Measurements from ENCODE around the gene NUDCD2. TPM values are rescaled to one million over a fixed set of nuclear protein-coding genes. Genes with fewer than 3 reads are reported as not detected.

The NUDCD2 gene
- total and polyA plus RNA-seq, 2 donors (not counting 3 experiments of a cell fraction or from before 2014, with no cell fraction given): 3.9 to 50.3 TPM

- Histone ChIP-seq H3K27ac (ENCODE audit: insufficient read depth, low read depth, low read length) (no peak overlapping the region), H4K20me1 (replicated peaks; ENCODE audit: control insufficient read depth, extremely low read depth, insufficient read depth, low read length) (peaks cover 5% of the 10 kb centered on the region), H3K79me2 (ENCODE audit: control insufficient read depth, insufficient read depth, low read length) (peaks cover 42% of the 10 kb centered on the region), H3K9me1 (replicated peaks; ENCODE audit: control insufficient read depth, extremely low read depth, insufficient read depth, low read length) (no peaks in the 10 kb centered on the region), H3K4me3 (replicated peaks in 1 of 3; ENCODE audit: insufficient read depth in 1 of 3, low read depth in 1 of 3, low read length in 3 of 3) (no peak overlapping the region), H3K36me3 (ENCODE audit: control insufficient read depth in 2 of 2, extremely low read depth in 1 of 2, insufficient read depth in 2 of 2, low read length in 2 of 2) (peaks cover 16 to 38% of the 10 kb centered on the region in 2 experiments), H2AFZ (ENCODE audit: low read depth, low read length) (no peak overlapping the region), H3K4me1 (ENCODE audit: control insufficient read depth, extremely low read depth, insufficient read depth, low read length) (peaks cover 19% of the 10 kb centered on the region), H3K9me3 (replicated peaks; ENCODE audit: control insufficient read depth, insufficient read depth, low read length) (no peaks in the 10 kb centered on the region), H3K9ac (replicated peaks; ENCODE audit: extremely low read depth, insufficient read depth, low read length) (no peak overlapping the region), H3K27me3 (ENCODE audit: control insufficient read depth in 2 of 2, insufficient read depth in 2 of 2, low read length in 2 of 2) (no peaks in the 10 kb centered on the region), H3K4me2 (ENCODE audit: insufficient read depth, low read length) (peak overlapping the region; percentile 52)
- CTCF ChIA-PET: interaction anchor here (1.0 to 2.2 kb wide), 4 partner anchors 9 to 64 kb away, joined by 3 to 4 read pairs (median 4); partner anchors contain the start of genes HMMR, MAT2B and NUDCD2
- dilution Hi-C loops (cut with MboI; ENCODE audit: extremely low pct_ligation_motif_present, low sequenced_read_pairs): no loop called here
- BruUV-seq (replicated peaks): no TSS peak
- intact Hi-C loops (cut with micrococcal nuclease): no loop called here
- TF ChIP-seq EZH2 (IDR thresholded peaks at IDR 0.05; ENCODE audit: borderline replicate concordance, low read depth, low read length, severe bottlenecking): no peak
- TF ChIP-seq POLR2A (IDR thresholded peaks at IDR 0.05; ENCODE audit: low read depth, low read length): no peak
- TF ChIP-seq POLR2AphosphoS5 (IDR thresholded peaks at IDR 0.05; ENCODE audit: insufficient read depth, low read depth, low read length): no peak
- TF ChIP-seq JUN (IDR thresholded peaks at IDR 0.05; ENCODE audit: borderline replicate concordance, insufficient read depth, insufficient read length, low read depth): no peak
- TF ChIP-seq MAX (IDR thresholded peaks at IDR 0.05; ENCODE audit: insufficient read depth, insufficient read length): no peak
- no peak for TF ChIP-seq CTCF (IDR thresholded peaks at IDR 0.05; ENCODE audit: extremely low read depth in 1 of 2, insufficient read depth in 1 of 2, low read depth in 1 of 2, low read length in 2 of 2)
- no peak for TF ChIP-seq GATA2 (IDR thresholded peaks at IDR 0.05; ENCODE audit: insufficient read depth, insufficient read length, low read depth, low read length)
- no peak for TF ChIP-seq MYC (IDR thresholded peaks at IDR 0.05; ENCODE audit: low read depth, low read length)
- TF ChIP-seq FOS (IDR thresholded peaks at IDR 0.05; ENCODE audit: borderline replicate concordance, insufficient read depth, low read length): no peak
- DNase-seq (ENCODE audit: low read depth, low spot score) (no peak), FAIRE-seq (no peak)
- POLR2A ChIA-PET: interaction anchor here (0.8 to 4.1 kb wide), 2 partner anchors 18 to 19 kb away, joined by 3 to 34 read pairs; partner anchors contain the start of genes HMMR and NUDCD2
Observed at GRCh38 chr5:163440954-163441353, 18.9 kb downstream of the NUDCD2 start.

Measured in endothelial cell of umbilical vein (primary cell).